A549 (cell line): ENCODE data around the gene ATP8A2. TPM values are rescaled to one million over a fixed set of nuclear protein-coding genes. Genes with fewer than 3 reads are reported as not detected.

Experiments used
- ATAC-seq, 2 experiments: fragments of 200-7000 bp in 1 of 2; fragments of >200 bp in 1 of 2; cut with Nextera tagmentation in 1 of 2; cut with Tn5 transposase in 1 of 2; 3 replicates each; pipeline versions ENCODE4 v1.8.0 to v1.9.1; 2018 to 2020; ENCODE audit warnings: mild to moderate bottlenecking in 1 of 2, moderate library complexity in 1 of 2
- CTCF ChIA-PET: fragments of 300-600 bp; sonication (Branson Sonifier 250); formaldehyde crosslinking; extraction: SDS; loops from one replicate; lab custom pipeline; 2021; ENCODE audit warnings: antibody characterized with exemption, inconsistent platforms; lab: Yijun Ruan, JAX
- POLR2A ChIA-PET: fragments of 350-600 bp; formaldehyde crosslinking; extraction: SDS; loops from one replicate; lab custom pipeline; 2021; ENCODE audit warnings: antibody characterized with exemption, inconsistent platforms; lab: Yijun Ruan, JAX
- DNase-seq, 2 experiments: peaks; one replicate each; pipeline versions ENCODE4 v3.0.0 to v3.0.0-alpha.2; 2011 to 2016; ENCODE audit warnings: low read depth in 1 of 2, low spot score in 1 of 2
- FAIRE-seq: peaks from 2 replicates; lab custom pipeline; 2011; peaks lifted over from hg19 to GRCh38; lab: Jason Lieb, UNC
- H3K27ac ChIP-seq, 2 experiments: fragments of >200 bp; sonication (Bioruptor Twin); formaldehyde crosslinking; 3 replicates each; pipeline ENCODE4 v1.5.1; 2016 to 2017
- H3K4me1 ChIP-seq: fragments of >200 bp; sonication (Bioruptor Twin); formaldehyde crosslinking; 3 replicates; pipeline ENCODE4 v1.6.1; 2016
- H3K4me2 ChIP-seq: fragments of >200 bp; sonication (Bioruptor Twin); formaldehyde crosslinking; 3 replicates; pipeline ENCODE4 v1.6.1; 2016
- H3K4me3 ChIP-seq: fragments of >200 bp; sonication (Bioruptor Twin); formaldehyde crosslinking; 3 replicates; pipeline ENCODE4 v1.5.1; 2016
- H3K9me3 ChIP-seq: fragments of >200 bp; sonication (Bioruptor Twin); formaldehyde crosslinking; 3 replicates; pipeline ENCODE4 v1.6.1; 2016
- ATOH8 ChIP-seq: fragments of 250-450 bp; sonication (Bioruptor Pico); IDR thresholded peaks from 2 replicates; pipeline ENCODE4 v1.5.0; 2020; ENCODE audit warnings: low read depth, mild to moderate bottlenecking, moderate library complexity
- BCL3 ChIP-seq: fragments of >200 bp; sonication (Bioruptor Twin); formaldehyde crosslinking; IDR thresholded peaks from 3 replicates; pipeline ENCODE4 v1.6.1; 2016
- BHLHE40 ChIP-seq: IDR thresholded peaks from 2 replicates; pipeline ENCODE4 v1.6.1; 2012; ENCODE audit warnings: low read depth, low read length, inconsistent platforms
- CBX8 ChIP-seq: fragments of 200-600 bp; sonication (generic); IDR thresholded peaks from 2 replicates; pipeline ENCODE4 v1.6.1; 2016
- CHD2 ChIP-seq: fragments of 150-350 bp; IDR thresholded peaks from 2 replicates; pipeline ENCODE4 v1.6.1; 2014; ENCODE audit warnings: low read length; ENCODE audit not compliant: partially characterized antibody
- E2F6 ChIP-seq: IDR thresholded peaks from 2 replicates; pipeline ENCODE4 v1.6.1; 2012; ENCODE audit warnings: low read depth, borderline replicate concordance
- EHMT2 ChIP-seq: fragments of 200-600 bp; sonication (generic); IDR thresholded peaks from 2 replicates; pipeline ENCODE4 v1.6.1; 2016; ENCODE audit warnings: antibody characterized with exemption, low read depth, mild to moderate bottlenecking, moderate library complexity
- ELK1 ChIP-seq: fragments of 150-350 bp; IDR thresholded peaks from 2 replicates; pipeline ENCODE4 v1.6.1; 2014; ENCODE audit warnings: low read depth, mild to moderate bottlenecking, low read length
- ESRRA ChIP-seq: fragments of 150-350 bp; IDR thresholded peaks from 2 replicates; pipeline ENCODE4 v1.6.1; 2014; ENCODE audit warnings: mild to moderate bottlenecking, low read length, borderline replicate concordance
- FOXS1 ChIP-seq: fragments of 250-450 bp; sonication (Bioruptor Pico); IDR thresholded peaks from 2 replicates; pipeline ENCODE4 v1.5.0; 2020; ENCODE audit warnings: mild to moderate bottlenecking, moderate library complexity
- GATA3 ChIP-seq: IDR thresholded peaks from 2 replicates; pipeline ENCODE4 v1.6.1; 2012; ENCODE audit warnings: borderline replicate concordance
- HEYL ChIP-seq: fragments of 250-450 bp; sonication (Bioruptor Pico); IDR thresholded peaks from 2 replicates; pipeline ENCODE4 v1.8.0; 2021; ENCODE audit warnings: mild to moderate bottlenecking, moderate library complexity
- HOXB5 ChIP-seq: fragments of 250-450 bp; sonication (Bioruptor Pico); IDR thresholded peaks from 2 replicates; pipeline ENCODE4 v1.5.0; 2020; ENCODE audit warnings: mild to moderate bottlenecking, moderate library complexity
- KDM5A ChIP-seq: fragments of 200-600 bp; sonication (generic); IDR thresholded peaks from 2 replicates; pipeline ENCODE4 v1.6.1; 2016; ENCODE audit warnings: antibody characterized with exemption, mild to moderate bottlenecking
- MAZ ChIP-seq: fragments of 150-350 bp; IDR thresholded peaks from 2 replicates; pipeline ENCODE4 v1.6.1; 2014; ENCODE audit warnings: antibody characterized with exemption, low read depth, low read length, borderline replicate concordance
- PHF8 ChIP-seq: fragments of 200-600 bp; sonication (generic); IDR thresholded peaks from 2 replicates; pipeline ENCODE4 v1.6.1; 2016; ENCODE audit warnings: low read depth, mild to moderate bottlenecking, antibody characterized with exemption, moderate library complexity, borderline replicate concordance
- RARB ChIP-seq: fragments of 250-450 bp; sonication (Bioruptor Pico); IDR thresholded peaks from 2 replicates; pipeline ENCODE4 v1.8.0; 2021; ENCODE audit warnings: mild to moderate bottlenecking, moderate library complexity
- REST ChIP-seq: fragments of 200-600 bp; sonication (generic); IDR thresholded peaks from 2 replicates; pipeline ENCODE4 v1.6.1; 2016; ENCODE audit warnings: antibody characterized with exemption, mild to moderate bottlenecking, moderate library complexity
- RFX5 ChIP-seq: fragments of 450-650 bp; IDR thresholded peaks from 2 replicates; pipeline ENCODE4 v1.7.1; 2014; ENCODE audit warnings: antibody characterized with exemption, mild to moderate bottlenecking, moderate library complexity
- SREBF2 ChIP-seq: fragments of 450-650 bp; IDR thresholded peaks from 2 replicates; pipeline ENCODE4 v1.6.1; 2014; ENCODE audit warnings: mild to moderate bottlenecking, moderate library complexity
- TFCP2L1 ChIP-seq: fragments of 250-450 bp; sonication (Bioruptor Pico); IDR thresholded peaks from 2 replicates; pipeline ENCODE4 v1.5.0; 2021; ENCODE audit warnings: mild to moderate bottlenecking
- ZC3H11A ChIP-seq: fragments of 450-650 bp; IDR thresholded peaks from 2 replicates; pipeline ENCODE4 v1.6.1; 2014; ENCODE audit warnings: antibody characterized with exemption, mild to moderate bottlenecking
- ZNF302 ChIP-seq: fragments of 250-450 bp; sonication (Bioruptor Pico); IDR thresholded peaks from 2 replicates; pipeline ENCODE4 v1.9.0; 2021; ENCODE audit warnings: inconsistent platforms, mild to moderate bottlenecking, moderate library complexity
- ZSCAN20 ChIP-seq: fragments of 250-450 bp; sonication (Bioruptor Pico); IDR thresholded peaks from 2 replicates; pipeline ENCODE4 v1.8.0; 2022; ENCODE audit warnings: mild to moderate bottlenecking, moderate library complexity
- WGBS: methylation state at CpG from one replicate; pipeline ENCODE4 v1.1.6; 2017; ENCODE audit errors: missing lambda C conversion rate; 5-methylcytosine and 5-hydroxymethylcytosine counted together
- polyA plus RNA-seq, 4 experiments: library from polyadenylated mRNA; depleted of rRNA in 3 of 4; stranded (reverse); fragments of >200 nt; fragmentation: RNase III in 1 of 4; extraction: RNeasy Plus Mini Kit Qiagen cat#74134 plus additional on column Dnase treatment in 1 of 4; gene quantifications; 2 replicates in 3 of 4; 3 replicates in 1 of 4; pipeline ENCODE4 v1.2.3, GENCODE V29; 2011 to 2017

ATP8A2 gene
- polyA plus RNA-seq, 2 of the 4 experiments (the other 2 are of a cell fraction): 0.03 TPM; not detected in 1

- H3K4me1 ChIP-seq: no peaks in the 10 kb centered on the region
- POLR2A ChIA-PET: no interaction called here
- H3K9me3 ChIP-seq: no peaks in the 10 kb centered on the region
- DNase-seq: no peak
- H3K4me2 ChIP-seq: no peak overlapping the region
- no peak for FAIRE-seq
- no peak for ATAC-seq
- 23% methylated on average over 5 of the region's 5 CpGs for WGBS
- CTCF ChIA-PET: no interaction called here
- no peak overlapping the region for H3K27ac ChIP-seq
- no peak overlapping the region for H3K4me3 ChIP-seq
- TF ChIP-seq HEYL (CRISPR knock-in tag) (no peak), RARB (CRISPR knock-in tag) (no peak), ATOH8 (no peak), ELK1 (no peak), HOXB5 (CRISPR knock-in tag) (no peak), GATA3 (no peak), E2F6 (no peak), ZNF302 (no peak), KDM5A (no peak), TFCP2L1 (CRISPR knock-in tag) (no peak)
Observed at GRCh38 chr13:25688536-25688935, 316.8 kb downstream of the ATP8A2 start.

- no peak for FAIRE-seq
- no peak for DNase-seq
- no peak overlapping the region for H3K4me2 ChIP-seq
- H3K4me1 ChIP-seq: no peaks in the 10 kb centered on the region
- H3K9me3 ChIP-seq: no peaks in the 10 kb centered on the region
- ChIA-PET CTCF (no interaction called here), POLR2A (no interaction called here)
- WGBS: 22% methylated on average over 2 of the region's 2 CpGs
- TF ChIP-seq ATOH8: no peak
- TF ChIP-seq FOXS1 (CRISPR knock-in tag): no peak
- no peak for TF ChIP-seq CHD2
- TF ChIP-seq ZSCAN20 (CRISPR knock-in tag): no peak
- TF ChIP-seq RARB (CRISPR knock-in tag): no peak
- no peak for TF ChIP-seq RFX5
- TF ChIP-seq HEYL (CRISPR knock-in tag): no peak
- no peak for TF ChIP-seq REST
- no peak for TF ChIP-seq ESRRA
- TF ChIP-seq EHMT2: no peak
- no peak for TF ChIP-seq PHF8
- TF ChIP-seq CBX8: no peak
- no peak for TF ChIP-seq E2F6
- no peak for TF ChIP-seq BHLHE40
- TF ChIP-seq ZC3H11A: no peak
- TF ChIP-seq ELK1: no peak
- TF ChIP-seq MAZ: no peak
- no peak for TF ChIP-seq BCL3
- no peak for TF ChIP-seq ZNF302
- TF ChIP-seq SREBF2: no peak
- ATAC-seq: no peak
- no peak overlapping the region for H3K4me3 ChIP-seq
- H3K27ac ChIP-seq: no peak overlapping the region
Observed at GRCh38 chr13:25689539-25689938, 317.8 kb downstream of the ATP8A2 start.
